ENCODE results near the gene BBOX1. TPM values are rescaled to one million over a fixed set of nuclear protein-coding genes. Genes with fewer than 3 reads are reported as not detected.

Gene BBOX1
- total RNA-seq, 4 donors from 2014 or later = 28.6 to 51.0 (median 44.7) TPM

DNA sequence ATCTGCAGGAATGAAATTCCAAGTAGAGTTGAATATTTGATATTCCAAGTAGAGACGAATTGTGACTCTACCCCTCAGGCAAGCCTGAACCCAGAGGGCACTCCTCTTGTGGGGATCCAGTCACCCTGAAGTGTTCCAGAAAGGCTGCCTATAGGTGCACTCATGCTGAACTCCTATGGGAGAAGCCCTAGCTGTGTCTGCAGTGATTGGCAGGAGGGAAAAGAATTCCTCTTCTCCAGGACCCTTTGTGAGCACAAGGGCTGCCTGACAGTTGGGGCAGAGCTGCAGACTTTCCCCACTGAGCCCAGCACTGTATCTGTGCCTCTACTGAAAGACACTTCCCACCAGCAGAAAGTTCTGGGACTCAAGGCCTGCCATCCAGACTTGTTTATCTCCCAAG is 35.0 kb downstream of the BBOX1 start:
- Histone ChIP-seq H3K4me3 (no peak overlapping the region), H3K9me3 (no peaks in the 10 kb centered on the region), H3K4me1 (no peaks in the 10 kb centered on the region), H3K36me3 (no peaks in the 10 kb centered on the region), H3K27me3 (no peaks in the 10 kb centered on the region), H3K27ac (no peak overlapping the region)
- 33% methylated on average over 1 of the region's 1 CpG for WGBS
- TF ChIP-seq POLR2A (IDR thresholded peaks at IDR 0.05) (no peak), EP300 (IDR thresholded peaks at IDR 0.05) (no peak), POLR2AphosphoS5 (IDR thresholded peaks at IDR 0.05) (no peak)
- TF ChIP-seq, protein P1, sequence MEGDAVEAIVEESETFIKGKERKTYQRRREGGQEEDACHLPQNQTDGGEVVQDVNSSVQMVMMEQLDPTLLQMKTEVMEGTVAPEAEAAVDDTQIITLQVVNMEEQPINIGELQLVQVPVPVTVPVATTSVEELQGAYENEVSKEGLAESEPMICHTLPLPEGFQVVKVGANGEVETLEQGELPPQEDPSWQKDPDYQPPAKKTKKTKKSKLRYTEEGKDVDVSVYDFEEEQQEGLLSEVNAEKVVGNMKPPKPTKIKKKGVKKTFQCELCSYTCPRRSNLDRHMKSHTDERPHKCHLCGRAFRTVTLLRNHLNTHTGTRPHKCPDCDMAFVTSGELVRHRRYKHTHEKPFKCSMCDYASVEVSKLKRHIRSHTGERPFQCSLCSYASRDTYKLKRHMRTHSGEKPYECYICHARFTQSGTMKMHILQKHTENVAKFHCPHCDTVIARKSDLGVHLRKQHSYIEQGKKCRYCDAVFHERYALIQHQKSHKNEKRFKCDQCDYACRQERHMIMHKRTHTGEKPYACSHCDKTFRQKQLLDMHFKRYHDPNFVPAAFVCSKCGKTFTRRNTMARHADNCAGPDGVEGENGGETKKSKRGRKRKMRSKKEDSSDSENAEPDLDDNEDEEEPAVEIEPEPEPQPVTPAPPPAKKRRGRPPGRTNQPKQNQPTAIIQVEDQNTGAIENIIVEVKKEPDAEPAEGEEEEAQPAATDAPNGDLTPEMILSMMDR (IDR thresholded peaks at IDR 0.05) = no peak
- no peak for DNase-seq (ENCODE audit: low spot score in 2 of 2)

DNA sequence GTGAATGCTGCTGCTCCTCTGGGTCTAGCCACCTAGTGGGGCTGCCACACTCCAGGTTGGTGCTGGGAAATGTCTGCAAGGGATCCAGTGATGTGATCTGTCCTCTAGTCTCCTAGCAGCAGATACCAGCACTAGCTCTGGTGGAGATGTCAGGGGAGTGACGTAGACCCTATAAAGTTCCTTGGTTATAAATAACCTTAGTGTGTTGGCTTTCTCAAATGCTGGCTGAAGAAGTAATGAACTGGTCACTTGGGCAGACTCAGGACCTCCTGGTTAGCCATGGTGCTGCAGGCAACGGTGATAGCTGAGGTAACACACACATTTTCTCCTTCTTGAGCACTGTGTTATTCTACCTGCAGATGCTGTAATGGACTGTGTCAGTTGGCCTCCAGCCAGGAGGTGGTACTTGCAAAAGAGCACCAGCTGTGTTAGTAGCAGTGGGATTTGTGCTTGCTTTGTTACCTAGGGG is 35.5 kb downstream of the BBOX1 start:
- DNase-seq (ENCODE audit: low spot score in 2 of 2) = no peak
- H3K27me3 ChIP-seq = no peaks in the 10 kb centered on the region
- no peaks in the 10 kb centered on the region for H3K36me3 ChIP-seq
- no peaks in the 10 kb centered on the region for H3K9me3 ChIP-seq
- WGBS = 83% methylated on average over 1 of the region's 2 CpGs
- H3K27ac ChIP-seq = no peak overlapping the region
- TF ChIP-seq POLR2A (IDR thresholded peaks at IDR 0.05) (no peak), EP300 (IDR thresholded peaks at IDR 0.05) (no peak), POLR2AphosphoS5 (IDR thresholded peaks at IDR 0.05) (no peak)
- TF ChIP-seq, protein P1 (IDR thresholded peaks at IDR 0.05) = no peak
- H3K4me3 ChIP-seq = no peak overlapping the region
- no peaks in the 10 kb centered on the region for H3K4me1 ChIP-seq

DNA sequence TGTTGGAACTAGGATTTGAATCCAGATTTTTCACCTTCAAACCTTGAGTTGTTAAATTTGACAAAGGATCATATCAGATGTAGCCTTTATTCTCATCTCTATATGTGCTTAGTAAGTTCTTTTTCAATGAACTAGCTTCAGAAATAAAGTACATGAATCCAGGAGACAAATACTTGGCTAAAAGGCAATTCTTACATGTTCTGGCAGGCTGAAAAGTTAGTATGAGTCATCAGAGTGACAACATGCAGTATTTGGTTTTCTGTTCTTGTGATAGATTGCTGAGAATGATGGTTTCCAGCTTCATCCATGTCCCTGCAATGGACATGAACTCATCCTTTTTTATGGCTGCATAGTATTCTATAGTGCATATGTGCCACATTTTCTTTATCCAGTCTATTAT is 40.4 kb downstream of the BBOX1 start:
- Histone ChIP-seq H3K27ac (no peak overlapping the region), H3K4me3 (no peak overlapping the region), H3K9me3 (no peaks in the 10 kb centered on the region), H3K27me3 (no peaks in the 10 kb centered on the region), H3K4me1 (peaks cover 16% of the 10 kb centered on the region), H3K36me3 (no peaks in the 10 kb centered on the region)
- no peak for TF ChIP-seq EP300 (IDR thresholded peaks at IDR 0.05)
- no peak for TF ChIP-seq POLR2AphosphoS5 (IDR thresholded peaks at IDR 0.05)
- no peak for TF ChIP-seq POLR2A (IDR thresholded peaks at IDR 0.05)
- no peak for DNase-seq (ENCODE audit: low spot score in 2 of 2)

DNA sequence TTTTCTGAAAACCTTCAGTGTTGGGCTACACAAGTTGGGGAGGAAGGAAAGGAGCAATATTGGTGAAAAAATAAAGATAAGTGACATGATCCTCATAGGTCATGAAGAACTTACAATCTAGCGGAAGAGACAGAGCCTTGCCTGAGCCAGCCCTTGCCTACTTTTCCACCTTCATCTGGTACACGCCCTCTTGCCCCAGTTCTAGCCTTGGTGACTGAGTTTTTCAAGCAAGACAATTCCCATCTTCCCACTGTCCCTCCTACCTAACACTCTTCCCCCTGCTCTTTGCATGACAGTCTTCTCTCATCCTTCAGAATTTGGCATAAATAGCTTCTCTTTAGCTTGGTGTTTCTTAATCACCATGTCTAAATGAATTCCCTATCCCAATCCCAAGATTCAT is 42.6 kb downstream of the BBOX1 start:
- H3K9me3 ChIP-seq = no peaks in the 10 kb centered on the region
- TF ChIP-seq POLR2A (IDR thresholded peaks at IDR 0.05) (no peak), EP300 (IDR thresholded peaks at IDR 0.05) (no peak), POLR2AphosphoS5 (IDR thresholded peaks at IDR 0.05) (no peak)
- TF ChIP-seq, protein P1 (IDR thresholded peaks at IDR 0.05) = no peak
- DNase-seq (ENCODE audit: low spot score in 2 of 2) = no peak
- no peaks in the 10 kb centered on the region for H3K36me3 ChIP-seq
- 92% methylated on average over 2 of the region's 2 CpGs for WGBS
- H3K4me1 ChIP-seq = peaks cover 25% of the 10 kb centered on the region
- H3K27ac ChIP-seq = no peak overlapping the region
- H3K27me3 ChIP-seq = no peaks in the 10 kb centered on the region
- H3K4me3 ChIP-seq = no peak overlapping the region

DNA sequence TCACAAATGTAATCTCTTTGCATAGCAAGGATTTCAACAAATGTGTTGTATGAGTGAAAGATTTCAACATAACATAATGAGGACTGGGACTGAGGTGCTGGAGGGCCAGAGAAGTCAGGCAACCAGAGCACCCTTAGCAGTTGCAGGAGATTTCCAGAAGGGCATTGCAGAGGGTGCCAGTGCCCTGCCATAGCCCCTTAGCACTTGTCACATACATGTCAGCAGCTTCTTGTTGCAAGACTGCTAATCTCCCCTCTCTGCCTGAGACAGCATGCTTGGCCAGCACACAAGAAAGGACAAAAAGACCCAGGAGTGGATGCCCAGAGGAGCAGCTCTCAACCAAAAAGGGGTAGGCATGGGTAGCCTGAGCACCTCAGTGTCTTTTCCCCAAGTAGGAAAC is 43.2 kb downstream of the BBOX1 start:
- Histone ChIP-seq H3K4me1 (peaks cover 28% of the 10 kb centered on the region), H3K9me3 (no peaks in the 10 kb centered on the region), H3K27ac (no peak overlapping the region), H3K4me3 (no peak overlapping the region), H3K36me3 (no peaks in the 10 kb centered on the region), H3K27me3 (no peaks in the 10 kb centered on the region)
- no peak for DNase-seq (ENCODE audit: low spot score in 2 of 2)
- TF ChIP-seq, protein P1 (IDR thresholded peaks at IDR 0.05) = no peak
- TF ChIP-seq POLR2A (IDR thresholded peaks at IDR 0.05) (no peak), EP300 (IDR thresholded peaks at IDR 0.05) (no peak), POLR2AphosphoS5 (IDR thresholded peaks at IDR 0.05) (no peak)

DNA sequence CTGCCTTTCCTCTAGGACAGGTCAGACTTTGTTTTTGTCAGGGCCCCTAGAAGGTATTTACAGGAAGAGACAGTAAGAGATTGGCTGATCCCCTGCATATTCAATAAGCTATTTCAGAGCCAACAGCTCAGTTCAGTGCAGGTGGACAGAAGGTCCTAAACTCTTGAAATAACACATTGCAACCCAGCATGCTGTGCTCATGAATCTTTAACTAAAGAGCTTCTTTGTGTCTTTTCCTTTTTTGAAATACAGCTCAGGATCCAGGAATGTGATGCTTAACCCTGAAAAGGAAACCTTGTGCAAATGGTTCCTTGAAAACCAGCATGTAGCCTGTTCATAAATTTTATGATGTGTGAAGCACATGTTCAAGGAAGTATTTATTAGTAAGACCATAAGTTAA is 43.9 kb downstream of the BBOX1 start:
- no peak overlapping the region for H3K4me3 ChIP-seq
- no peak for DNase-seq (ENCODE audit: low spot score in 2 of 2)
- H3K27ac ChIP-seq = no peak overlapping the region
- H3K4me1 ChIP-seq = peaks cover 34% of the 10 kb centered on the region
- H3K9me3 ChIP-seq = no peaks in the 10 kb centered on the region
- H3K36me3 ChIP-seq = no peaks in the 10 kb centered on the region
- TF ChIP-seq POLR2A (IDR thresholded peaks at IDR 0.05) (no peak), POLR2AphosphoS5 (IDR thresholded peaks at IDR 0.05) (no peak), EP300 (IDR thresholded peaks at IDR 0.05) (no peak)
- TF ChIP-seq, protein P1 (IDR thresholded peaks at IDR 0.05) = no peak
- H3K27me3 ChIP-seq = no peaks in the 10 kb centered on the region

Measured in suprapubic skin (tissue), 4 donors.